Measurements from ENCODE around the gene LMNTD2. TPM values are rescaled to one million over a fixed set of nuclear protein-coding genes. Genes with fewer than 3 reads are reported as not detected.

LMNTD2 gene
- total RNA-seq, 1 experiment from 2014 or later: 4.0 TPM

DNA sequence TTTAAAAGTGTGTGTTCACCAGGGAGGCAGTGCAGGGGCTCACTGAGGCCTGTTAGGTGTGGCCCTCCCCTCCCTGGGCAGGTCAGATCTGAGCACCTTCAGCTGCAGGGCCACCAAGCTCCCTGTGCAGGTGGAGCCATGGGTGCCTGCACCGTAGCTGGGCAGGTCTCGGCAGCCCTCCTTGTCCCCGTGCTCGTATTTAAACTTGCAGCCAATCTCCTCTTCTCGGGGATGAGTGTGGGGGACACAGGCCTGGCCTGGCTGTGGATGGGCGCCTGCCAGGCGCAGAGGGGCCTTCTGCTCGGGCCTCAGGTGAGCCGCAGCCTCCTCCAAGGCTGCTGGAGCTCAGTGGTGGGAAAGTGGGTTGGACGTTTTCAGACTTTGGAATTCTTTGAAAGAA is 34.9 kb upstream of the LMNTD2 start:
- no peaks in the 10 kb centered on the region for H3K27me3 Mint-ChIP-seq (ENCODE audit: low read depth)
- POLR2A ChIA-PET: no interaction called here
- TF ChIP-seq NR2C2 (CRISPR knock-in tag; IDR thresholded peaks at IDR 0.05) (no peak), USF2 (CRISPR knock-in tag; IDR thresholded peaks at IDR 0.05) (no peak), IRF1 (CRISPR knock-in tag; IDR thresholded peaks at IDR 0.05) (no peak), ZNF396 (CRISPR knock-in tag; IDR thresholded peaks at IDR 0.05; ENCODE audit: borderline replicate concordance) (no peak), ZNF219 (CRISPR knock-in tag; IDR thresholded peaks at IDR 0.05; ENCODE audit: borderline replicate concordance) (no peak), NFE2L1 (CRISPR knock-in tag; IDR thresholded peaks at IDR 0.05) (no peak), NR3C1 (CRISPR knock-in tag; conservative IDR thresholded peaks at IDR 0.05; ENCODE audit: low read depth) (no peak), ESRRA (CRISPR knock-in tag; IDR thresholded peaks at IDR 0.05; ENCODE audit: borderline replicate concordance) (no peak), GRHL2 (CRISPR knock-in tag; IDR thresholded peaks at IDR 0.05; ENCODE audit: insufficient replicate concordance, severe bottlenecking) (no peak), EMX1 (CRISPR knock-in tag; IDR thresholded peaks at IDR 0.05) (no peak), NR1H2 (CRISPR knock-in tag; IDR thresholded peaks at IDR 0.05) (no peak)

DNA sequence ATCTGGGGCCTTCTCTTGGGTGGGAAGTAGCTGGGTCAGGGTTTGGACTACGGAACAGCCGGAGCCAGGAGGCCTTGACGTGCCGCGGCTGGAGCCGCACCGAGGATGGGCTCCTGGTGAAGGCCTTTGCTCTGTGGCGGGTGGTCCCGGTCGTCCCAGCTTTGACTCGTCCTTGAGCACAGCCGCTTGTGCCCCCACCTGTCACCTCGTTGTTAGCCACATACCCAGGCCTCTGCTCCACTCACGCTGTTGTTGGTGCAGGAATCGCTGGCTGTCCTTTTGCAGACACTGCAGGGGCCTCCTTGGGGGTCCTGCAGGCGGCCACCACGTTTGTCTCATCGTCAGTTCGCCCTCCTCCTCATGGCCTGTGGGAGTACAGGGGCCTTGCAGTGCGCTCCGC is 32.8 kb upstream of the LMNTD2 start:
- TF ChIP-seq ELF4 (CRISPR knock-in tag; IDR thresholded peaks at IDR 0.05; ENCODE audit: low read depth) (no peak), ATF1 (CRISPR knock-in tag; IDR thresholded peaks at IDR 0.05) (no peak), ZNF219 (CRISPR knock-in tag; IDR thresholded peaks at IDR 0.05; ENCODE audit: borderline replicate concordance) (no peak), JAZF1 (CRISPR knock-in tag; IDR thresholded peaks at IDR 0.05) (no peak), ZNF512 (CRISPR knock-in tag; IDR thresholded peaks at IDR 0.05; ENCODE audit: borderline replicate concordance) (no peak), GRHL2 (CRISPR knock-in tag; IDR thresholded peaks at IDR 0.05; ENCODE audit: insufficient replicate concordance, severe bottlenecking) (no peak), FOXK1 (CRISPR knock-in tag; IDR thresholded peaks at IDR 0.05) (no peak), ZBTB43 (CRISPR knock-in tag; IDR thresholded peaks at IDR 0.05) (no peak), KAT7 (CRISPR knock-in tag; IDR thresholded peaks at IDR 0.05; ENCODE audit: borderline replicate concordance) (no peak)
- CTCF ChIA-PET: no interaction called here
- ATAC-seq (no peak), DNase-seq (ENCODE audit: low spot score) (no peak)
- POLR2A ChIA-PET: no interaction called here
- Mint-ChIP-seq H3K36me3 (peaks cover 64% of the 10 kb centered on the region), H3K9me3 (no peaks in the 10 kb centered on the region), H3K4me3 (no peak overlapping the region), H3K27me3 (ENCODE audit: low read depth) (no peaks in the 10 kb centered on the region), H3K4me1 (no peaks in the 10 kb centered on the region), H3K27ac (no peak overlapping the region)

More for the DNA sequence above, 34.9 kb upstream of the LMNTD2 start:
- Mint-ChIP-seq H3K36me3 (peaks cover 59% of the 10 kb centered on the region), H3K9me3 (no peaks in the 10 kb centered on the region), H3K4me1 (no peaks in the 10 kb centered on the region), H3K4me3 (no peak overlapping the region), H3K27ac (no peak overlapping the region)
- DNase-seq (ENCODE audit: low spot score) (no peak), ATAC-seq (no peak)
- CTCF ChIA-PET: interaction anchor here (1.2 kb wide), 1 partner anchor 41 kb away, joined by 3 read pairs; no protein-coding TSS in a partner anchor

- Mint-ChIP-seq H3K9me3 (no peaks in the 10 kb centered on the region), H3K27ac (no peak overlapping the region), H3K27me3 (ENCODE audit: low read depth) (no peaks in the 10 kb centered on the region), H3K36me3 (peaks cover 66% of the 10 kb centered on the region), H3K4me3 (no peak overlapping the region), H3K4me1 (no peaks in the 10 kb centered on the region)
- ATAC-seq (no peak), DNase-seq (ENCODE audit: low spot score) (no peak)
- ChIA-PET POLR2A (no interaction called here), CTCF (no interaction called here)
- TF ChIP-seq, protein P1, sequence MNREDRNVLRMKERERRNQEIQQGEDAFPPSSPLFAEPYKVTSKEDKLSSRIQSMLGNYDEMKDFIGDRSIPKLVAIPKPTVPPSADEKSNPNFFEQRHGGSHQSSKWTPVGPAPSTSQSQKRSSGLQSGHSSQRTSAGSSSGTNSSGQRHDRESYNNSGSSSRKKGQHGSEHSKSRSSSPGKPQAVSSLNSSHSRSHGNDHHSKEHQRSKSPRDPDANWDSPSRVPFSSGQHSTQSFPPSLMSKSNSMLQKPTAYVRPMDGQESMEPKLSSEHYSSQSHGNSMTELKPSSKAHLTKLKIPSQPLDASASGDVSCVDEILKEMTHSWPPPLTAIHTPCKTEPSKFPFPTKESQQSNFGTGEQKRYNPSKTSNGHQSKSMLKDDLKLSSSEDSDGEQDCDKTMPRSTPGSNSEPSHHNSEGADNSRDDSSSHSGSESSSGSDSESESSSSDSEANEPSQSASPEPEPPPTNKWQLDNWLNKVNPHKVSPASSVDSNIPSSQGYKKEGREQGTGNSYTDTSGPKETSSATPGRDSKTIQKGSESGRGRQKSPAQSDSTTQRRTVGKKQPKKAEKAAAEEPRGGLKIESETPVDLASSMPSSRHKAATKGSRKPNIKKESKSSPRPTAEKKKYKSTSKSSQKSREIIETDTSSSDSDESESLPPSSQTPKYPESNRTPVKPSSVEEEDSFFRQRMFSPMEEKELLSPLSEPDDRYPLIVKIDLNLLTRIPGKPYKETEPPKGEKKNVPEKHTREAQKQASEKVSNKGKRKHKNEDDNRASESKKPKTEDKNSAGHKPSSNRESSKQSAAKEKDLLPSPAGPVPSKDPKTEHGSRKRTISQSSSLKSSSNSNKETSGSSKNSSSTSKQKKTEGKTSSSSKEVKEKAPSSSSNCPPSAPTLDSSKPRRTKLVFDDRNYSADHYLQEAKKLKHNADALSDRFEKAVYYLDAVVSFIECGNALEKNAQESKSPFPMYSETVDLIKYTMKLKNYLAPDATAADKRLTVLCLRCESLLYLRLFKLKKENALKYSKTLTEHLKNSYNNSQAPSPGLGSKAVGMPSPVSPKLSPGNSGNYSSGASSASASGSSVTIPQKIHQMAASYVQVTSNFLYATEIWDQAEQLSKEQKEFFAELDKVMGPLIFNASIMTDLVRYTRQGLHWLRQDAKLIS (CRISPR knock-in tag; IDR thresholded peaks at IDR 0.05; ENCODE audit: borderline replicate concordance): no peak
- TF ChIP-seq SOX15 (CRISPR knock-in tag; IDR thresholded peaks at IDR 0.05) (no peak), TEAD1 (CRISPR knock-in tag; IDR thresholded peaks at IDR 0.05) (no peak), TCF7 (CRISPR knock-in tag; IDR thresholded peaks at IDR 0.05; ENCODE audit: low read depth) (no peak)
- TF ChIP-seq, protein P2, sequence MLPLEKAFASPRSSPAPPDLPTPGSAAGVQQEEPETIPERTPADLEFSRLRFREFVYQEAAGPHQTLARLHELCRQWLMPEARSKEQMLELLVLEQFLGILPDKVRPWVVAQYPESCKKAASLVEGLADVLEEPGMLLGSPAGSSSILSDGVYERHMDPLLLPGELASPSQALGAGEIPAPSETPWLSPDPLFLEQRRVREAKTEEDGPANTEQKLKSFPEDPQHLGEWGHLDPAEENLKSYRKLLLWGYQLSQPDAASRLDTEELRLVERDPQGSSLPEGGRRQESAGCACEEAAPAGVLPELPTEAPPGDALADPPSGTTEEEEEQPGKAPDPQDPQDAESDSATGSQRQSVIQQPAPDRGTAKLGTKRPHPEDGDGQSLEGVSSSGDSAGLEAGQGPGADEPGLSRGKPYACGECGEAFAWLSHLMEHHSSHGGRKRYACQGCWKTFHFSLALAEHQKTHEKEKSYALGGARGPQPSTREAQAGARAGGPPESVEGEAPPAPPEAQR (CRISPR knock-in tag; IDR thresholded peaks at IDR 0.05): no peak
These were observed 32.4 kb upstream of the LMNTD2 start for GRCh38 chr11:592918-593317.

All from WTC11 (cell line).